GM12875 (cell line): Measurements from ENCODE around the gene DAB1.

Source experiments
- H3K4me3 ChIP-seq: one replicate; pipeline ENCODE4 v1.5.1; 2011; ENCODE audit warnings: low read depth, low read length, control low read depth
- CTCF ChIP-seq: IDR thresholded peaks from 2 replicates; pipeline ENCODE4 v1.5.1; 2011; ENCODE audit warnings: low read depth, mild to moderate bottlenecking, control low read depth, inconsistent platforms, low read length, moderate library complexity, borderline replicate concordance; ENCODE audit not compliant: insufficient read depth

DAB1 gene

GRCh38 chr1:57423656-57424211 is at the start of gene DAB1:
Gene DAB1, minus strand, starts transcription at chr1:57424060. Its CDS starts 133,030 bp downstream, at chr1:57291030.
- H3K4me3 ChIP-seq, result no peak within 1 kb of the TSS
- TF ChIP-seq CTCF, result no peak

- TF ChIP-seq CTCF, result no peak
- H3K4me3 ChIP-seq, result no peak overlapping the region
Measured at GRCh38 chr1:57473448-57473847, 49.6 kb upstream of the DAB1 start.

GRCh38 chr1:57471995-57472394 is 48.1 kb upstream of the DAB1 start:
- TF ChIP-seq CTCF, result no peak
- no peak overlapping the region for H3K4me3 ChIP-seq

GRCh38 chr1:57470036-57470435 is 46.2 kb upstream of the DAB1 start:
- no peak for TF ChIP-seq CTCF
- no peak overlapping the region for H3K4me3 ChIP-seq

GRCh38 chr1:57468641-57469523 is 45.0 kb upstream of the DAB1 start:
- H3K4me3 ChIP-seq, result no peak overlapping the region
- TF ChIP-seq CTCF, result no peak

- no peak for TF ChIP-seq CTCF
- H3K4me3 ChIP-seq, result no peak overlapping the region
Measured at GRCh38 chr1:57467830-57468229, 44.0 kb upstream of the DAB1 start.

- H3K4me3 ChIP-seq, result no peak overlapping the region
- no peak for TF ChIP-seq CTCF
Measured at GRCh38 chr1:57464756-57465155, 40.9 kb upstream of the DAB1 start.
